Measurements from ENCODE around the gene CAND1.

GRCh38 chr12:67299526-67299925 is 30.4 kb downstream of the CAND1 start:
- no peak for TF ChIP-seq CTCF (IDR thresholded peaks at IDR 0.05)
- TF ChIP-seq SIN3A (IDR thresholded peaks at IDR 0.05; ENCODE audit: borderline replicate concordance, insufficient read depth, low read depth, low read length), result no peak
- no peak for TF ChIP-seq TCF7L2 (IDR thresholded peaks at IDR 0.05; ENCODE audit: low read depth, low read length)
- TF ChIP-seq REST (IDR thresholded peaks at IDR 0.05; ENCODE audit: insufficient read depth in 1 of 2, low read depth in 2 of 2, low read length in 1 of 2), result no peak
- no peak for TF ChIP-seq POLR2AphosphoS5 (IDR thresholded peaks at IDR 0.05; ENCODE audit: low read depth, low read length)
